GM19463 (cell line): ENCODE data around the gene SKAP1.

ENCODE experiments used
- ATAC-seq: cut with Tn5 transposase; IDR thresholded peaks from one replicate; pipeline ENCODE4 v1.9.1; 2021; ENCODE audit warnings: mild to moderate bottlenecking, moderate library complexity; ENCODE audit not compliant: unreplicated experiment

SKAP1 gene

DNA sequence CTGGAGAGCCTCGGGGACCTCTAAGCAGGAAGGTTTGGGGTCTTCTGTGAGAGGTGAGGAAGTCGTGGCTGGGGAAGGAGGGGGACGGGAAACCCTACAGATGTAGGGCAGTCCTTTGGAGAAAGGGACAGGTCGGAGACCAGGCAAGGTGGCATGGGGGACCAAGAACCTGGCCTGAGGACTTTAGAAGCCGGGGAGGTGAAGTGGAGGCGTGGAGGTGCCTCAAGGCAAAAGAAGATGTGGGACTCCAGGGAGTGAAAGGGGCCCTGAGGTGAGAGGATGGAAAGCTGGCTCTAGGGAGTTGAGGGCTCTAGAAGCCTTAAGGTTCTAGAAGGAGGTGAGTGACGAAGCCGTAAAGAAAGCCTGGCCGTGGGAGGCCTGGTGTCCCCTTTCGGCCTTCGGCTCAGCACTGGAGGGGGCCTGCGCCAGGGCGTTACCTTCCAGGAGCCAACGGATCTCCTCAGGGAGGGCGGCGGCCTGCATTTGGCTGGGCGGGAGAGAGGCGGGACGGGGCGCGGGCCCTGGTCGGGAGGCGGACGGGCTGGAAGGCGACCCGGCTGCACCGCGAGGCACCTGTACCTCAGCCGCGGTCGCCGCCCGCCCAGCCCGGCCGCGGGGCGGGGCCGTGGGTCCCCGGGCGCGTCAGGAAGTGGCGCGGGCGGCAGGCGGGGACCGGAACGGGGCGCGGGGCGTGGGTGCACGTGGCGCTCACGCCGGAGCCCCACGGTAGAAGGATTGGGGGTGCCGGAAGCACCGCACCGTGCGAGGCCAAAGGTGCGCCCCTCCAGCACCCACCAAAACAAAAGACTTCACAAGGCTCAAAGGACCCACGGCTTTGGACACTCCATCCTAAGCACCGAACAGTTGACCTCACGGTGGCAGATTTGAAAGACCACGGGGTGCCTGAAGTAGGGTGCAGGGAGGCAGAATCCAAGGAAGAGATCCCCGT, at the start of gene SKAP1:
Gene SKAP1, minus strand, starts transcription at position 577 of the 949 bp plus-strand sequence.
- ATAC-seq, result peak; percentile 77

DNA sequence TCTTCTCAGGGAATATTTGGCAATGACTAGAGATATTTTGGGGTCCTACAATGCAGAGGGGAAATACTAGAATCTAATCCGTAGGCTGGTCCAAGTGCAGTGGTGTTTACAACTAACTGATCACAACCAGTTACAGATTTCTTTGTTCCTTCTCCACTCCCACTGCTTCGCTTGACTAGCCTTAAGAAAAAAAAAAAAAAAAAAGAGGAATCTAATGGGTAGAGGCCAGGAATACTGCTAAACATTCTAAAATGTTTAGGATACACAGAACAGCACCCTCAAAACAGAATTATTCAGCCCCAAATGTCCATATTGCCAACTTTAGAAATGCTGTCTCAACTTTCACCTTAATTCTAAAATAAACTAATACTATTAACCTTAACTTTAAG, 49.0 kb upstream of the SKAP1 start:
- no peak for ATAC-seq

DNA sequence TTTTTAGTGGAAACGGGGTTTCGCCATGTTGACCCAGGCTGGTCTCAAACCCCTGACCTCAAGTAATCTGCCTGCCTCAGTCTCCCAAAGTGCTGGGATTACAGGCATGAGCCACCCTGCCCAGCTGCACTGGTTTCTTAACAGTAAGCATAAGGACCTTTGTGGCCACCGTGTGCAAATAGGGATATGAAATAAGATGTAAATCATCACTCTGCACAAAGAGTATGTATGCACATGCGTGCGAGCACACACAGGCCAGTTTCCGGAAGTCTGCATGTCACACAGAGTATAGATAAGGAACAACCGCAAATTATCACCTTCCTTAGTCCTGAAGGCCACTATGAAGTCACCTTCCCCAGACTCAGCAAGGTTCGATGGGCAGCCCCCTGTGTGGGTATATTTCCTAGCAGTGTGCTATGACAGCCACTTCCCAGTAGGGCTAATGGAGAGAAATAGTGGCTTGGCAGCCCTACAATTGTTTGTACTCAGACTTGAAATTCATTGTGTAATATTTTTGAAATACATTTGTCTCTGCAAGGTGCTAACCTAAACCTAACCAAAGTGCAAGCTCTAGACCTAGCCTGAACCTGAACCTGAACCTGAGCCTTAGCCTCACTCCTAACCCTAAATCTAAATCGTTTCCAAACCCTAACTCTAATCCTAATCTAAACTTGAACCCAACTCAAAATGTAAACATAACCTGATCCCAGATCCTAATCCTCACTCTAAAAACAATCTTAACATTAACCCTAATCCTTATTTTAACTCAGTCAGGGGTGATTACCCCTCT, 48.4 kb upstream of the SKAP1 start:
- ATAC-seq, result peak; percentile 90

DNA sequence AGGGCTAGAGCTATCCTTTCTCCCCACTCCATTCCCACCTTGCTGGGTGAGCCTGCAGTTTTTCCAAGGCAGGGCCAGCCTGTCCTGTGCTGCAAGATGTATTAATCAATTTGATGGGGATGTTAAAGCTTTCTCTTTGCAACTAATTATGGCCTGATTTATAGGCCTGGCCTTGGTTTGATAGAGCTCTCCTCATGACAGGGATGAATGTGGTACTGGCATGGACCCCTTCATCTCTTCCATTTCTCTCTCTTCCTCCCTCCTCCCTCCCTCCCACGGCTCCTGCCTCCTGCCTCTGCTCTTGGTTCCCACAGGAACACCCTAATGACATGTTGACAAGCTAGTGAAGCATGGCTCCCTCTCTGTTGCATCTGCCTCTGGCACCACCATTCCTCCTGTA, 47.2 kb upstream of the SKAP1 start:
- no peak for ATAC-seq

- ATAC-seq, result no peak
Measured at GRCh38 chr17:48472411-48473281, 42.6 kb upstream of the SKAP1 start.

DNA sequence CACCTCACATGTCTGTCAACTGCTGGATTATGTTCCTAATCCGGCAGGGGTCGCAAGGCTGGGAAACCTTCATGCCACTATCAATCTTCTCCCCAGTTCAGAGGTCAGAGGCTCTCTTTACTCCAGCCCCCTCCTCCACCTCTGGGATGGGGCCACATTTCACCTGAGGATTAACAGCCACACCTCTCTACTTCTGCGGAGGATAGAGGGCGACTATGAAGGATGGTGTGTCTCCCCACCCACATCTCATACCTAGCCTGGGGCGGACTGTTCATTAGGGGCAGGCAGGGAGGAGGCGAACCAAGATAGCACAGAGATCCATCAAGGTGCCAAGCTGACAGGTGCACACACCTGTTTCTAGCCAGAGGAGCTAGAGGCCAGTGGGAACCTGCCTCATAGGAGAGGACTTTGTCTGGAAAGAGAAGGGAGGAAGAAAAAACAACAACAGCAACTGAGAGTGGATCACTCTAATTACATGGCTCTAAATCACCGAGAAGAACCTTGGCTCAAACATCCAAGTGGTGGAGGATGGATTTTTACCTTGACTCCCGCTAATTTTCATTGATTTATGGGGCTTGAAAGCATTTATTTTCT, 41.9 kb upstream of the SKAP1 start:
- no peak for ATAC-seq

DNA sequence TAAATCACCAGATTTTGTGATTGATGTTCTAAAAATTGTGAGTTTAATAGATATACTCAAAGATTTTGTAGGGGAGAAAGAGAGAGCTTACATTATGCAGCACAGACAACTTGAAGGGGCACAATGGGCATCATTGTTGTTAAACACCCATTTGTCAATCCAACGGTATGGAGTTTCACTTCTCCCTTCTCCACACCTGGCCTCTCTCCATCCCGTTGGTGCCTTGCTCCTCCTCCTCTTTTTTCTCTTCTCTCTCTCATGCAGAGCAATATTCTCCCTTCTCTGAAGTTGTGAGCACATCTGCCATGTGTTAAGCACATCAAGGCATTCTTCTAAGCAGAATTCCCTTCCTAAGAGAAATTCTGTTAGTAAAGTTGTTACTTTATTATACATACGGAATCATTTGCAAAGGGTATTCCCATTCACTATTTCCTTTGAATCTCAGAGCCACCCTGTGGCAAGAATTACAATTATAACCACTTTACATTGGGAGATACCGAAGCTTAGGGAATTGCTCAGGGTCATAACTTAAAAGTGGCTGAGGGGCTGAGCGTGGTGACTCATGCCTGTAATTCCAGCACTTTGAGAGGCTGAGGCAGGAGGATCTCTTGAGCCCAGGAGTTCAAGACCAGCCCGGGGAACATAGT, 40.5 kb upstream of the SKAP1 start:
- no peak for ATAC-seq

DNA sequence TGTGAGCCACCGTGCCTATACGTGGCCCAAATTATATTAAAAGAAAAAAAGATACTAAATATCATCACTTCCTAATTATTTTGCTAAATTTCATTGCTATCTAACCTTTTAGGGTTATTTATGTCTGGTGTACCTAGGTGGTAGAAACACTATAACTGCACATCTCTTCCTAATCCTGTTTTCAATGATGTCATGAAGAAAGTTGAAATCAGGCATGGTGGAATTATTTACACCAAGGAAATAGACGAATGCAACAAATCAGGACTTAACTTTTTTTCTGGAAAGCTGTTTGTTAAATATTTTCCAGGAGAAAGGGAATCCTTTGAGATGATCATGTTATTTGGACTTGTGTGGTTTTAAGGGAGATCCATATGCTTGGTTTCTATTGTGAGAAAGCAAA, 39.2 kb upstream of the SKAP1 start:
- ATAC-seq, result no peak

DNA sequence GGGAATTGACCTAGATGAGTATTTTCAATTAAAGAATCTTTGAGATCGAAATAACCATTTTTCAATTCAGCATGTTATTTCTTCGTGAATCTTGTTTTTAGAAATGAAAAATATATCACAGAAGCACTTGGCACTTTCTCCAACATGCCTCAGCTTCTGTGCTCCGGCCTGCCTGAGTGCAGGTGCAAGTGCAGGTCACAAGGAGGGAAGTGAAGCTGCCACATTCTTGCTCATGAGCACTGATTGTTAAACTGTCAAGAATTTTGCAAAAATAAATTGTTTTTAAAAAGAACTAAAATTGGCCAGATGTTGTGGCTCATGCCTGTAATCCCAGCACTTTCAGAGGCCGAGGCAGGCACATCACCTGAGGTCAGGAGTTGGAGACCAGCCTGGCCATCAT, 38.3 kb upstream of the SKAP1 start:
- no peak for ATAC-seq

GRCh38 chr17:48465884-48466283, 35.9 kb upstream of the SKAP1 start:
- ATAC-seq, result no peak

- ATAC-seq, result no peak
Measured at GRCh38 chr17:48463526-48463925, 33.5 kb upstream of the SKAP1 start.

DNA sequence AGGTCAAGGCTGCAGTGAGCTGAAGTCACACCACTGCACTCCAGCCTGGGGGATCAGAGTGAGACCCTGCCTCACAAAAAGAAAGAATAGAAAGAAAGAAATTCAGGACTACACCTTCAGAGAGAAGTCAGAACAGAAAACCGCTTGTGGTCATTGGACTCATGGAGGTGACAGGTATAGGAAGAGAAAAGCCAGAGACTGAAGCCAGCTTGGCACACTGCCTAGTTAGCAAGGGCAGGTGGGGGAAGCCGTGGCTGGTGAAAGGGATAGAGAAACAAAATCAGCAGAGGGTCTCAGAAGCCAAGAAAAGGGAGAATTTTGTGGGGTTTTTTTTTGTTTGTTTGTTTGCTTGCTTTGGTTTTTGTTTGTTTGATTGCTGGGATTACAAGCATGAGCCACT, 32.9 kb upstream of the SKAP1 start:
- ATAC-seq, result no peak

DNA sequence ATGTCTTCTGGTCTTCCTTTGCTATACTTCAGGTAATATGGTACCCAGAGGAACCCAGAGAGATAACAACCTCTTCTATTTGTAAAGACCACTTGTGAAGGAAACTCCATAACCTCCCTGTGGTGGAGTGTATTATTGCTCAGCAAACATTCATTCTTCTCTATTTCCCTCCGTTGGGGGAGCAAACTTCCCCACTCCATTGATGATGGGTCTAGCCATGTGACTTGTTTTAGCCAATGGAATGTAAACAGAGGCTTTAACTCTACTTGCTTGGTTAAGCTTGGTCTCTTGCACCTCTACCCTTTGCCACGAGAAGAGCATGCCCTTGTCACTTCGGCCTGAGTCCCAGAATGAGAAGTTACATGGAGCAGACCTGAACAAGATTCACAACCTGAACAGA, 30.0 kb upstream of the SKAP1 start:
- no peak for ATAC-seq

- no peak for ATAC-seq
Measured at GRCh38 chr17:48459070-48459844, 29.2 kb upstream of the SKAP1 start.

DNA sequence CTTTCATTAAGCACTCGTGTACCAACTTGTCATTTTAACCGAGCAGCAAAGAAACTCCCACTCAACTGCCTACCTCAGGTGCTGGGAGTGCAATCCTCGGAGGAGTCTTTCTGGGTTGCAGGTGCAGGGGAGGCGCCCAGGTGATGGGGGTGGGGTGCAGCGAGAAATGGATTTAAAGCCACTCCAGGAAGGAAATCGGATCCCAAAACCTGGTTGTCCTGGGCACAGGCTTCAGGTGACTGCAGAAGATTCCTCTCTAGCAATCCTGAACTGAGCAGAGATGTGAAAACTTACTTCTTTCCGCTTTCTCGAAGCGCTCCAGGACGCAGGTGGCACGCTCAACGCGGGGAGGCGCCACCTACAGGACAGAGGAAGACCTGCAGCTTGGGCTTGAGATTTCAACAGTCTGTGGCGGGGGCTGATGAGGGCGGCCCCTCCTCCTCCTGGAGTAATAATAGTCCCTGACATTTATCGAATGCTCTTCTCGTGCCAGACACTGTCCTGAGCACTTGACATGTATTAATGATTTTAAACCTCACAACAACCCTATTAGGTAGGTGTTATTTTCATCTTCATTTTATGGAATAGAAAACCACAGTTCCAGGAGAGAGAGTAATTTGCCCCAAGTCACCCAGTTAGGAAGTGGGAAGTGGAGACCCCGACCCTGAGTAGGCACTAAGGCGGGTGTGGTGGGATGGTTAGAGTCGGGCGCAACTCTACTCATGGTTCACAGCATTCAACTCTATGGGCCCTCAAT, 27.2 kb upstream of the SKAP1 start:
- no peak for ATAC-seq

DNA sequence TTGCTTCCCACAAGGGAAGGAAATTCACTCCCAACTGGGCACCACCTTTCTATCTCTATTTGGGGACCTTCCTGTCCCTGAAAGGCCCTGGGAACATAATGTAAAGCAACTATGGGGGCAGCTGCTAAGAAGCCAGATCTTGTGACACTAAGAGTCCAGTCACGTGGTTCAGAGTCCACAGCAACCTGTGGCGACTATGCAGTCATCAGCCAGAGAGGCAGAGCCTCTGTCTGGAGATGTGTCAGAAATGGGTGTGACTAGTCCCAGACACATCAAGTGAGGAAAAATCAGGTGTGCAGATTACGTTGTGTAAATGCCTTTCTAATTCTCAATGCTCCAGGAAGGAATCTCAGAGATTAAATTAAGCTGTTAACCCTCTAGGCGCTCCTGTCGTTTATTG, 26.6 kb upstream of the SKAP1 start:
- ATAC-seq, result no peak

- no peak for ATAC-seq
Measured at GRCh38 chr17:48455791-48456190, 25.8 kb upstream of the SKAP1 start.

DNA sequence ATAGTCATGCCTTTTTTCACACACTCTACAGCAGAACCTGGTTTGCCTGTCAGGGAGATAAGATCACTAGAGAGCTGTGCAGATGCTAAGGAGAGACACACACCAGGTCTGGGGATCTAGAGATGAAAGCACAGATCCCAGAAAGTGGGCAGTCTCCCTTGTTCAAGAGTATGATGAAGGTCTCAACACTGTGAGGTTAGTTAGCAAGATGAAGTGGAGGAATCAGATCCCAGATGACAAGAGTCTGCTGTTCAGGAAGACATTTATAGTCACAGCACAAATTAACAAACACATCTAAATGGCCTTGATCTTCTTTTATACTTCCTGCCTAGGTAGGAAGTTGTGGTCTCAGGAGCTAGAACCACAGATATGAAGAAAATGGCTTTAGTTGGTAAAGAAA, 23.4 kb upstream of the SKAP1 start:
- ATAC-seq, result no peak

DNA sequence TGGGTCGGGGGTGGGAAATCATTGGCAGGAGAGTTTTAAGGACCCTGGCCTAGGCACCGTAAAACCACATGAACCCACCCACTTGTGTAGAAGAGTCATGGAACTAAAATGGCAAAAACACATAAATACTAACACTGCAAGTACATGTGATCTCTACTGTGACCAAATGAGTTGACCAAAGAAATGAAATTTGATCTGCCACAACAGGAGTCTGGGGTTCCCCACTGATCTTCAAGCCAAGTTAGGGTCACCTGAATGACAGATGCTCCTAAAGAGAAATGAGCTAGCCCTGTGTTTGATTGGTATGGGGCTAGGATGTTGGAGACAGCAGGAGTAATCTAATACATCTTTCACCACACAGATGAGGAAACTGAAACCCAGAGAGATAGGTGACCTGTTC, 21.5 kb upstream of the SKAP1 start:
- ATAC-seq, result no peak
